IMR-90 (cell line): ENCODE data around the gene RNF144B.

Source experiments
- POLR2A ChIP-seq: IDR thresholded peaks from 2 replicates; pipeline ENCODE4 v1.6.1; 2012; ENCODE audit warnings: mild to moderate bottlenecking, low read depth, low read length
- RCOR1 ChIP-seq: IDR thresholded peaks from 2 replicates; pipeline ENCODE4 v1.6.1; 2012; ENCODE audit warnings: mild to moderate bottlenecking, low read length, improper control_type of control experiment; ENCODE audit not compliant: insufficient replicate concordance

DNA sequence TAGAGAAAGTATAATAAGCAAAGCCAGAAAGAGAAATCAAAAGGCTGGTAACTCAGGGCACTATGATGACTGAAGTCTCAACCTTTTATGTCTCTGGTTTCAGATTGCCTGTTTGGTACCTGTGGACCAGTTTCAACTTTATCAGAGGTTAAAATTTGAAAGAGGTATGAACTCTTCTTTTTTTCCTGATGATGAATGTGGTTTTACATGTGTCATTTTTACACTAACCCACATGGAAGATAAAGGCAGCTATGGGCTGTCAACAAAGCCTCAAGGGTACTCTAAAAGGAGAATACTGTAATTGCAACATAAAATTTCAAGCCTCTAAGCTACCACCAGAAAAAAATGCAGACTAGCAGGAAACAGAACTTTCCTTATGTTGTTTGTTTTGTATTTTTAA lies 52.4 kb downstream of the RNF144B start:
- no peak for TF ChIP-seq RCOR1
- TF ChIP-seq POLR2A = no peak
